Heart right ventricle (tissue), 16 donors: ENCODE measurements around the gene MXRA8. TPM values are rescaled to one million over a fixed set of nuclear protein-coding genes. Genes with fewer than 3 reads are reported as not detected.
A peak's percentile ranks its signal among the peaks of the same experiment; 100 is the strongest.

Source experiments
- ATAC-seq, 8 donors: fragments of 200-7000 bp; cut with Tn5 transposase; one replicate each; pipeline ENCODE4 v1.9.1; 2020; ENCODE audit warnings: mild to moderate bottlenecking in 8 of 8, moderate library complexity in 8 of 8, moderate number of reproducible peaks in 1 of 8
- DNase-seq, 2 donors: peaks; one replicate each; pipeline ENCODE4 v3.0.0-alpha.2; 2020
- H3K27ac ChIP-seq, 10 donors: fragments of 200-600 bp; sonication (generic) in 2 of 10; one replicate each; pipeline versions ENCODE4 v1.5.0 to v1.8.0; 2020 to 2022; ENCODE audit warnings: mild to moderate bottlenecking in 3 of 10
- H3K27me3 ChIP-seq, 7 donors: fragments of 200-600 bp; one replicate each; pipeline ENCODE4 v1.8.0; 2021 to 2022; ENCODE audit warnings: mild to moderate bottlenecking in 2 of 7
- H3K36me3 ChIP-seq, 9 donors: fragments of 200-600 bp; sonication (generic) in 1 of 9; one replicate each; pipeline versions ENCODE4 v1.5.0 to v1.8.0; 2020 to 2022; ENCODE audit warnings: mild to moderate bottlenecking in 2 of 9
- H3K4me1 ChIP-seq, 9 donors: fragments of 200-600 bp; sonication (generic) in 1 of 9; one replicate each; pipeline versions ENCODE4 v1.5.0 to v1.8.0; 2020 to 2022; ENCODE audit warnings: mild to moderate bottlenecking in 4 of 9
- H3K4me3 ChIP-seq, 10 donors: fragments of 200-600 bp; sonication (generic) in 2 of 10; one replicate each; pipeline versions ENCODE4 v1.5.0 to v1.8.0; 2020 to 2022; ENCODE audit warnings: mild to moderate bottlenecking in 7 of 10, moderate library complexity in 2 of 10
- H3K9me3 ChIP-seq, 11 donors: fragments of 200-600 bp in 10 of 11; sonication (generic) in 2 of 11; one replicate each; pipeline versions ENCODE4 v1.5.0 to v1.8.0; 2013 to 2022; ENCODE audit warnings: mild to moderate bottlenecking in 2 of 11, control low read depth in 1 of 11, moderate library complexity in 1 of 11
- CTCF ChIP-seq, 9 donors: fragments of 200-600 bp; sonication (generic) in 2 of 9; IDR thresholded peaks; one replicate each; pipeline versions ENCODE4 v1.5.0 to v1.8.0; 2021 to 2022; ENCODE audit warnings: antibody characterized with exemption in 9 of 9, mild to moderate bottlenecking in 5 of 9, moderate library complexity in 1 of 9
- WGBS, 2 donors: extraction: QIAGEN DNeasy Blood & Tissue Kit; methylation state at CpG; one replicate each; pipeline ENCODE4 v1.1.7; 2013; ENCODE audit warnings: inconsistent platforms in 1 of 2; 5-methylcytosine and 5-hydroxymethylcytosine counted together
- intact Hi-C, 10 donors: fragments of 100-400 bp; cut with DNase I; formaldehyde crosslinking; loops; one replicate each; pipeline versions ENCODE4 v1.11.1 to v1.14.2; 2022
- polyA plus RNA-seq, 2 donors: library from polyadenylated mRNA; stranded (reverse); fragments of 200-250 nt; gene quantifications; one replicate each; pipeline ENCODE4 v1.2.3, GENCODE V29; 2013
- total RNA-seq, 10 donors: library from RNA; stranded (reverse); fragmentation: NEBNext Ultra II Directional in 3 of 10; extraction: Animal tissue kit (Norgen Biotek cat#: 25700) in 3 of 10; gene quantifications; one replicate each; pipeline versions ENCODE4 v1.2.1 to v1.2.4, GENCODE V29; 2021 to 2023
- donor health status: Arrhythmogenic right ventricular cardiomyopathy.
- donor health status: ischemic (EF 13 %, LVEDD 7.1; RV severe dilation, severe dysfunction).
- donor health status: healthy with polysubstance abuse.
- donor health status: DM: no; HTN: yes; CAD: no.
- donor health status: DM: no; HTN: no; CAD: no.
- donor health status: ischemic (EF 25% LVEDD 6.9; RV normal size, moderate dysfunction).
- donor health status: ischemic (EF 25% LVEDD 5.7; RV mildly dilated, moderate dysfunction).
- donor health status: healthy.
- donor health status: DM: yes; HTN: yes; CAD: no.
- donor health status: Ischemic cardiomyopathy.
- donor health status: ischemic (EF 35%, LVEDD 5.7; RV mildly dilated, moderate dysfunction).
- donor health status: nonischemic (EF 11% LVEDD 7.7; RV severe dilation, severe dysfunction).
- donor health status: DM: yes; HTN: yes; CAD: no.
- donor health status: PGD.
- donor health status: ischemic (EF 29% LVEDD 5.4; RV normal size, mild dysfunction).
- donor health status: nonischemic (EF 23%, LVEDD 6.1; RV moderate dilation, normal function).

Gene MXRA8
- total and polyA plus RNA-seq, 12 donors: 7.2 to 35.6 (median 15.5) TPM

GRCh38 chr1:1394116-1394515 lies 35.8 kb upstream of the MXRA8 start:
- Histone ChIP-seq H3K27ac (peak overlapping the region in 3 of 10 donors; percentile 57 to 71 (median 57)), H3K27me3 (no peaks in the 10 kb centered on the region), H3K4me3 (no peak overlapping the region), H3K36me3 (peaks cover 11 to 91% (median 75%) of the 10 kb centered on the region in 9 donors), H3K9me3 (no peaks in the 10 kb centered on the region), H3K4me1 (peaks cover 6 to 67% (median 42%) of the 10 kb centered on the region in 9 donors)
- TF ChIP-seq CTCF (IDR thresholded peaks at IDR 0.05): no peak
- WGBS, 2 donors: 97% methylated on average over 7 of the region's 7 CpGs
- ATAC-seq (no peak), DNase-seq (no peak)
- intact Hi-C loops: no loop called here

- Histone ChIP-seq H3K9me3 (no peaks in the 10 kb centered on the region), H3K36me3 (peaks cover 11 to 98% (median 82%) of the 10 kb centered on the region in 9 donors), H3K4me1 (peaks cover 6 to 66% (median 40%) of the 10 kb centered on the region in 9 donors), H3K27me3 (no peaks in the 10 kb centered on the region), H3K4me3 (no peak overlapping the region), H3K27ac (no peak overlapping the region)
- TF ChIP-seq CTCF (IDR thresholded peaks at IDR 0.05): no peak
- DNase-seq (no peak), ATAC-seq (no peak)
- whole genome bisulfite sequencing, 2 donors: 87 to 93% methylated on average over 11 of the region's 11 CpGs
- intact Hi-C loops: no loop called here
Measured at GRCh38 chr1:1393428-1393827, 35.1 kb upstream of the MXRA8 start.

GRCh38 chr1:1393014-1393413 lies 34.7 kb upstream of the MXRA8 start:
- TF ChIP-seq CTCF (IDR thresholded peaks at IDR 0.05): no peak
- Histone ChIP-seq H3K4me1 (peaks cover 2 to 62% (median 36%) of the 10 kb centered on the region in 9 donors), H3K27ac (no peak overlapping the region), H3K36me3 (peaks cover 15 to 100% (median 86%) of the 10 kb centered on the region in 9 donors), H3K4me3 (no peak overlapping the region), H3K27me3 (no peaks in the 10 kb centered on the region), H3K9me3 (no peaks in the 10 kb centered on the region)
- intact Hi-C loops: no loop called here
- ATAC-seq: no peak
- 87 to 92% methylated on average over 4 of the region's 4 CpGs for WGBS, 2 donors
- DNase-seq: no peak

GRCh38 chr1:1391225-1391624 lies 32.9 kb upstream of the MXRA8 start:
- Histone ChIP-seq H3K27me3 (no peaks in the 10 kb centered on the region), H3K27ac (peak overlapping the region in 2 of 10 donors; percentile 12 to 41), H3K4me3 (no peak overlapping the region), H3K9me3 (no peaks in the 10 kb centered on the region), H3K36me3 (peaks cover 18 to 100% (median 89%) of the 10 kb centered on the region in 9 donors), H3K4me1 (peaks cover 0 to 46% (median 19%) of the 10 kb centered on the region in 9 donors)
- ATAC-seq (no peak), DNase-seq (no peak)
- WGBS, 2 donors: 67 to 76% methylated on average over 12 of the region's 12 CpGs
- TF ChIP-seq CTCF (IDR thresholded peaks at IDR 0.05): no peak
- intact Hi-C loops: no loop called here
